GM12892 (cell line): ENCODE data around the gene STARD13.

ENCODE experiments used
- POLR2A ChIP-seq: IDR thresholded peaks from 2 replicates; pipeline ENCODE4 v1.6.1; 2011; ENCODE audit warnings: low read depth, low read length, control low read depth
- TAF1 ChIP-seq: IDR thresholded peaks from 2 replicates; pipeline ENCODE4 v1.6.1; 2011; ENCODE audit warnings: low read depth, mild to moderate bottlenecking, control low read depth, low read length, borderline replicate concordance

GRCh38 chr13:33116321-33117010 lies 169.1 kb downstream of the STARD13 start:
- TF ChIP-seq TAF1 (no peak), POLR2A (no peak)
